GM21367 (cell line): ENCODE data around the gene HIPK4.
"Not testable (repeated sequence)": the region's sequence is repeated elsewhere in the genome, so short reads cannot be mapped to it uniquely, and the experiment has no call there.

Source experiments
- ATAC-seq: cut with Tn5 transposase; IDR thresholded peaks from one replicate; pipeline ENCODE4 v1.9.1; 2021; ENCODE audit not compliant: unreplicated experiment

Gene HIPK4

DNA sequence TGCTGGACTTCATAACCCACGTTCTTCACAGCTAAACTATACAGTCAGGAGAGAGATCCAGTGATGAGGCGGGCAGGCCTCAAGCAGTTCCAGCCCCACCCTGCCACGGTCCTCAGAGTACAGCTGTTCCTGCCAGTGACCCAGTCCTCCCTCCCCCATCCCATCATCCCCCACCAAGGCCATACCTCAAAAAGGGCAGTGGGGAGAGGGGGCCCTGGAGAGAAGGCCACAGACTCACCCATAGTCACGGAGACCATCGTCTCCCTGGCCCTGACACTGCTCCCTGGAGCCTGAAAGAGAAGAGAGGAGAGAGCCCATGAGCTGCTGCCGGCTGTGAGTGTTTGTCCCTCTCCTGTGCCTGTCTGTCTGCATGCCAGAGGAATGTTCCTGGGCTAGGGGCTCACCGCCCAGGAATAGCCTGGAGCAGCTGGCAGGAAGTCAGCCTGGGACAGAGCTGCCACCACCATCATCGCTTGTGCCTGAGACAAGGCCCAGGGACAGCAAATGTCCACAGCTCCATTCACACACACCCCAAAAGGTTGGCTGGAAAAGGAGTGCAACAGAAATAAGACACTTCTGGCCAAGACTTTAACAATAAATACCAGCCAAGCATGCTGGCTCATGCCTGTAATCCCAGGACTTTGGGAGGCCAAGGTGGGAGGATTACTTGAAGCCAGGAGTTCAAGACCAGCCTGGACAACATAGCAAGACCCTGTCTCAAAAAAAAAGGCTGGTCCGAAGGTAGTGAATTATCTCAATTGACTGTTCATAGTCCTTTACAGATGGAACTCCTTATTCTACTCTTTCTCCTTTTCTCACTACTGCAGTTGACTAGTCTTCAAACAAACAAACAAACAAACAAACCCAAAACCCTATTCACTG, 48.1 kb downstream of the HIPK4 start:
- no peak for ATAC-seq

DNA sequence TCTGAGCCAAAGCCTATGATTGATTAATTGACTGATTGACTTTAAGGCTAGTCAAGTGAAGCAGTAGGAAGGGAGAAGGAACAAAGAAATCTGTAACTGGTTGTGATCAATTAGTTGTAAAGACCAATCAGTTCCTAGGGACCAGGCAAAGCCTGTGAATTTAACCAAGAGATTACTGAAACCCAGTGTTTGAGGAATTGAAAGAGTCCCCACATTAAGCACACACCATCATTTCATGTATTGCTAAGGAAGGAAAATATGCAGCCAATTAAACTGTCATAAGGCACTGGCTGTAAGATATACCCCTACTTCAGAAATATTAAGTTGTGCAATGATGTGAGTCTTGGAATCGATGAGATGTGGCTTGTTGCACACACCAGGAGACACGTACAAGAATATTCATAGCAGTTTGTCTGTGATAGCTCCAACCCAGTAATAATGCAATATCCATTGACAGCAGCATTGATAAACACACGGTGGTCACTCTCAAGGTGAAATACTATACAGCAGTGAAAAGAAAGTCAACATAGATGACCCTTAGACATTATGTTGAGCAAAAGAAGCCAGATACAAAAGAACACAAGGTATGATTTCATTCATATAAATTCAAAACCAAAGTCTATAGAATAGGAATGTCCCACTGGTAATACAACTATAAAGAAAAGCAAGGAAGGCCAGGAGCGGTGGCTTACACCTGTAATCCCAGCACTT, 50.8 kb downstream of the HIPK4 start:
- no peak for ATAC-seq

DNA sequence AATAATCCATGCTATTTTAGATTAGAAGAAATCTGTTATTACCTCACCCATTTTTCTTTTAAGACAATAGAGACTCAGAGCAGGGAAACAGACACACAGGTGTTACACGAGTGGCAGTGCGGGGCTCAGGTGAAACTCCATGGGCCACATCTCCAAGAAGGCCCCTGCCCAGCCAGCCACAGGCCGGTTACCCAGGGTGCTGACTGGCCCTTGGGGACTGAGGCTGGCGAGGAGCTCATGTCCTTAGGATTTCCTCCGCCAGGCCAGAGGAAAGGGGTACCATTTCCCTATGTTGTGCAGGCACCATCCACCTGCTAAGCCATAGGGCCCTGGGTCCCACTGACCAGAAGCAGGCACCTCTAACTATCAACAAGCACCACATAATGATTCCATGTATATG, 52.4 kb downstream of the HIPK4 start:
- ATAC-seq, result no peak

DNA sequence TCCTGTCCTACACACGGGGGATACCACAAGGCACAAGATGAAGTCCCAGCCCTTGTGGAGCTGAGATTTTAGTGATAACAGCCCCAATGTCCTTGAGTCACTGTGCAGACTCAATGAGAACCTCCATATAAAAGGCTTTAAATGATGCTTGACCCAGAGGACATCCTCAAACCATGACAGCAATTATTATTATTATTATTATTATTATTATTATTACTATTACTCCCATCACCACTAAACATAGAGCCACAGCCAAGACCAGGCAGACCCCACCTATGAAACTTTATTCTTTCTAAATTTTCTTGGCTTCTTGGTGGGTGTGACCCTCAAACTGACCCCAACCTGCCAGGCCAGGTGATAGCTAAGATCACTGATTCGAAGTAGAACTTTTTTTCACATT, 52.9 kb downstream of the HIPK4 start:
- no peak for ATAC-seq

DNA sequence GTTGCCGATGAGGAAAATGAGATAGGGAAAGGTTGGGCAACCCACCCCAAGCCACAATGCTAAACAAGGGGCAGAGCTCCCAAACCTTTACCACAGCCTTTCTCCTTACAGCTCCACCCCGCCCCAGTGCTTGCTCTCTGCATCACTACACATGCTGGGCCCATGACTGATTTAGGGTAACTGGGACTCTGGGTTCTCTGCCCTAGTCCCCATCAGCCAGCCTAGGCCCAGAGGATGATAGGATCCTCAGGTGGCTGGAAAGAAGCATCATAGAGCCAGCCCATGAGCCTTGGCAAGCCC, 53.4 kb downstream of the HIPK4 start:
- ATAC-seq, result no peak

DNA sequence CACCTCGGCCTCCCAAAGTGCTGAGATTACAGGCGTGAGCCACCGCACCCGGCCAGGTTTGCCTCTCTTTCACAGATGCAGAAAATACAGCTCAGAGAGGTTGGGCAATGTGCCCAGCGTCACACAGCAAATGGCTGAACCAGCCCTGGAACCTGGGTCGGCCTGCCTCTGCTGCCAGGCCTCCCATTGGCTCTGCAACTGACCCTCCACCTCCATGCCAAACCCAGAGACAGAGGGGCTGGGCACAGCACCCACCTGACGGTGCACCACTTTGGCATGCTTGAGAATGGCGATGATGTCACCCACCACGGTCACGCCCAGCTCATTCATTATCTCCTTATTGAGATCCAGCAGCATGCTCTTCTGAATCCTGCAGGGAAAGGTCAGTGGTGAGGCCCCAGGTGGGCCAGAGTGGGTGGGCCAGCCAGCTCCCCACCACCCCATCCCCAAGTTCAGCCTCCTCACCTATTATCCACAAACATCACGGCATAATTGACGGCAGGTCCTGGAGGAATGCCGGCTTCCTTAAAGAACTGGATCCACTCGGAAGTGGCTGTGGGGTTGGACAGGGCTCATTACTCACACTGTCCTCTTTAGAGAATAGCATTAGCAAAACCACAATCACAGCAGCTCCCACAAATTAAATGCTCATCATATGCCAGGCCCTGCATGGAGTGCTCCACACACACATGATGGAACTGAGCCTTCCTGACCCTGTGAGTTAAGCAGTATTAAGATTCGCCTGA, 54.0 kb downstream of the HIPK4 start:
- ATAC-seq, result no peak

DNA sequence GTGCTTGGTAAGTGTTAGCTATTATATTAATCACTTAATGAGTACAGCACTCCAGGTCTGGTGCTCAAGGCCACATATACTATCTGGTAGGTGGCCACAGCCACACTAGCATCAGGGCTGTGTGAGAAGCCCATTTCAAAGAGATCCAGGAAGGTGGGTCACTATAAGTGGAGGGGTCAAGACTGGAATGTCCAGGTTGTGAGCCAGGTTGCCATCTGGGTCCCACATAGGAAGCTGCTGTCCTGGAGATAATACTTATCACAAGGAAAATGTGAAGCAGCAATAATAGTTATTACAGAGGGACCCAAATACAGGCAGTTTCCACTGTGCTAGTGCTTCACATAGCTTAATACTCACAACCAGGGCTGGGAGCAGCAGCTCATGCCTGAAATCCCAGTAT, 54.9 kb downstream of the HIPK4 start:
- ATAC-seq, result no peak

DNA sequence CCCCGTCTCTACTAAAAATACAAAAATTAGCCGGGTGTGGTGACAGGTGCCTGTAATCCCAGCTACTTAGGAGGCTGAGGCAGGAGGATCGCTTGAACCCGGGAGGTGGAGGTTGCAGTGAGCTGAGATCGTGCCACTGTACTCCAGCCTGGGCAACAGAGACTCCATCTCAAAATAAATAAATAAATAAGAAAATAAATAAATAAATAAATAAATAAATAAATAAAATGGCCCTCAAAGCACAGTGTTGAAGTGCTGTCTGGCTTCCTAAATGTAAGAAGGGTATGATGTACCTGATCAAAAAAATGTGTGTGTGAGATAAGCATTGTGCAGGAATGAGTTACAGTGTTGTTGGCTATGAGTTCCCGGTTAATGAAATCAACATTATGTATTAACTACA, 56.9 kb downstream of the HIPK4 start:
- ATAC-seq, result not testable (repeated sequence)

DNA sequence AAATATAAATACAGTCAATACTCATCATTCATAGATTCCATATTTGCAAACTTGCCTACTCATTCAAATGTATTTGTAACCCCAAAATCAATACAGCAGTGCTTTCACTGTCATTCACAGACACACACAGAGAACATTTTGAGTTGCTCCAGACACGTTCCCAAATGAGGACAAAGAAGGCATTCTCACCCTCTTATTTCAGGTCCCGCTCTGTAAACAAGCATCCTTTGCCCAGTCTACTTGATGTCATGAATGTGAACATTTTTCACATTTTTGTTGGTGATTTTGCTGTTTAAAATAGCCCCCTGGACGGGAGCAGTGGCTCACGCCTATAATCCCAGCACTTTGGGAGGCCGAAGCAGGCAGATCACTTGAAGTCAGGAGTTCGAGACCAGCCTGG, 57.3 kb downstream of the HIPK4 start:
- ATAC-seq, result no peak

DNA sequence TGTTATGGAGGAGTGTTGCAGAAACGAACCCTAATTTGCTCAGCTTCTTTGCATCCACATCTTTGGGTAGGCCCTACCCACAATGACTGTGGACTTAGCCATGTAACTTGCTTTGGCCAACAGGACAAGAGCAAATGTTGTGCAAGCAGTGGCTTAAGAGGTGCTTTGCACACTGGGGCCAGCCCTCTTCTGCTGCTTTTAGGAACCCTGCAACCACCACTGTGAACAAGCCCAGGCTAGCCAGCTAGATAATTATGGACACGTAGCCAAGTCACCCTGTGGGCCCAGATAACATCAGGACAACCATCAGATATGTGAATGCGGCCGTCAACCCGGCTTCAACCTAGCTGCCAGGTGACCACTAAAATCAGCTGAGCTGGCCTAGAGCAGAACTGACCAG, 58.9 kb downstream of the HIPK4 start:
- ATAC-seq, result no peak
